Epithelial cell of prostate (primary cell): ENCODE results near the gene PLEKHM3.

Source experiments
- DNase-seq: peaks from one replicate; pipeline ENCODE4 v3.0.0-alpha.2; 2011; ENCODE audit warnings: low read depth, low spot score
- H3K27ac ChIP-seq: fragments of 450-650 bp; 2 replicates; pipeline ENCODE4 v1.5.1; 2017; ENCODE audit warnings: mild to moderate bottlenecking

The PLEKHM3 gene

DNA sequence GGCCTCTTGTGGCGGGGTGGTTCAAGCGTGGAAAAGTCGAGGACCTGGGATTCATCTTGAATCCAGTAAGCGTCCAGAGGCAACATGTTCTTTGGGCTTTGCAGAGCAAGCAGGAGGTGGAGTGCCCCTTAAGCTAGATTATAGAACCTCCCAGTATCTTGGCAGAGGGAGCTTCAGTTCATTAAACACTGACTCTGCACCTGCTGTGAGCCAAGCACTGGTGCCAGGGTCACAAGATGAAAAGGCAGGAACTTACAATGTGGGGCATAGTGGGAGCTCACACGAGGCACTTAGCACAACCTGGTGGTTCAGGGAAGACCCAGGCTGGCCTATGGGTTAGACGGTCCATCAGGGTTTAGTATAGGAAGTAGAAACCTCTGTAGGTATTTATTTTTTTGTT lies 248.2 kb downstream of the PLEKHM3 start:
- no peak for DNase-seq
- H3K27ac ChIP-seq: no peak overlapping the region

DNA sequence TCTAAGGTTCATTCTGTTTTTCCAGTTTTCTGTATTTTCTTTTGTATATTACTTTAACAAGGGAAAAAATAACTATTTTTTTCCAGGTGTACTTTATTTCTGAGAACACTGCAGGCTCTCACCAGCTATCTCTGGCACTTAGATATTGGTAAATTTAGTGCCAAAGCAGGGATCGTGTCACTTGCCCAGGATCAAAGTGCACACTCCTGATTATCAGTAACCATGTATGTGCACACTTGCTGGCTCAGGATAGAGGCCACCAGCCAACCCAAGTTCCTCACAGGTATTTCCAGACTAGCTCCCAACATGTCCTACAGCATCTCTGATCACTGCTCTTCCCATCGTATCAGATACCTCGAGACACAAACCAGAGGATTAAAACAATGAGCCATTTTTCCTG lies 249.9 kb downstream of the PLEKHM3 start:
- DNase-seq: no peak
- no peak overlapping the region for H3K27ac ChIP-seq

DNA sequence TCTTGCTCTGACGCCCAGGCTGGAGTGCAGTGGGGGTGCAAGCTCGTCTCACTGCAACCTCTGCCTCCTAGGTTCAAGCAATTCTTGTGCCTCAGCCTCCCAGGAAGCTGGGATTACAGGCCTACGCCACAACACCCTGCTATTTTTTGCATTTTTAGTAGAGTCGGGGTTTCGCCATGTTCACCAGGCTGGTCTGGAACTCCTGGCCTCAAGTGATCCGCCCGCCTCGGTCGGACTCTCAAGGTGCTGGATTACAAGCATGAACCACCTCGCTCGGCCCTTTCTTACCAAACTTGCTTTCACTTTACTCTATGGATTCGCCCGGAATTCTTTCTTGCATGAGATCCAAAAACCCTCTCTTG lies 252.5 kb downstream of the PLEKHM3 start:
- H3K27ac ChIP-seq: no peak overlapping the region
- DNase-seq: no peak

DNA sequence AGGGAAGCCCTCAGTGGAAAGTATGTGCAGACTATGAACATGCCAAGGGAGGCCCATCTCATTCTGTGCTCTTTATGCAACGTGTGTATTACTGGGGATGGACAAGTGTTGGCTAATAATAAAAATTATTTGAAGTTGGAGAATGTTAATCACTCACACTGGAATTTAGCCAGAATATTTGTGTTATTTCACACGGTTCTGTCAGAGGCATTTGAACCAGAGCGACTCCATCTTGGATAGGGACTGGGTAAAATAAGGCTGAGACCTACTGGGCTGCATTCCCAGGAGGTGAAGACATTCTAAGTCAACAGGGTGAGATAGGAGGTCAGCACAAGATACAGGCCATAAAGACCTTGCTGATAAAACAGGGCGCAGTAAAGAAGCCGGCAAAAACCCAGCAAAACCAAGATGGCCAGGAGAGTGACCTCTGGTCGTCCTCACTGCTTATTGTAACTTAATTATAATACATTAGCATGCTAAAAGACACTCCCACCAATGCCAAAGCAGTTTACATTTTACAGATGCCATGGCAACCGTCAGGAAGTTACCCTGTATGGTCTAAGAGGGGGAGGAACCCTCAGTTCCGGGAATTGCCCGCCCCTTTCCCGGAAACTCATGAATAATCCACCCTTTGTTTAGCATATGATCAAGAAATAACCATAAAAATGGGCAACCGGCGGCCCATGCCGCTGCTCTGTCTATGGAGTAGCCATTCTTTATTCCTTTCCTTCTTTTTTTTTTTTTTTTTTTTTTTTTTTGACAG lies 253.1 kb downstream of the PLEKHM3 start:
- no peak overlapping the region for H3K27ac ChIP-seq
- no peak for DNase-seq

DNA sequence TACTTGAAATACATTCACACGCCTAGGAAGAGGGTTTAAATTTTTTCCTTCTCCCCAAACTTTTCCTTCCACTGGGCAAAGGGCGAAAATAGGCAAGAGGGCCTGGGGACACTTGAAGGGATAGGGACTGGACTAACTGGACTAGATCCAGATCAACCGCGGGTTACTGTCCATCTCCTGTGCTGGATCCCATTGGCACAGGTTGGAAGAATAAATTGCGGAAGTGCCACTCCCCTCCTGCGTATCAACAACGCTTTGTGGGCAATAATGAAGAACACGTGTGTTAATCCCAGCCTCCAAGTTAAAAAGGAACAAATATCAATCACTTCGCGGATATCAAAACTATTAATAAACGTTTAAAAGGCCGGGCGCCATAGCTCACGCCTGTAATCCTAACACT lies 253.9 kb downstream of the PLEKHM3 start:
- H3K27ac ChIP-seq: no peak overlapping the region
- DNase-seq: no peak
